ENCODE results near the gene GPR42.
"Not testable (repeated sequence)": the region's sequence is repeated elsewhere in the genome, so short reads cannot be mapped to it uniquely, and the experiment has no call there.

Gene GPR42

DNA sequence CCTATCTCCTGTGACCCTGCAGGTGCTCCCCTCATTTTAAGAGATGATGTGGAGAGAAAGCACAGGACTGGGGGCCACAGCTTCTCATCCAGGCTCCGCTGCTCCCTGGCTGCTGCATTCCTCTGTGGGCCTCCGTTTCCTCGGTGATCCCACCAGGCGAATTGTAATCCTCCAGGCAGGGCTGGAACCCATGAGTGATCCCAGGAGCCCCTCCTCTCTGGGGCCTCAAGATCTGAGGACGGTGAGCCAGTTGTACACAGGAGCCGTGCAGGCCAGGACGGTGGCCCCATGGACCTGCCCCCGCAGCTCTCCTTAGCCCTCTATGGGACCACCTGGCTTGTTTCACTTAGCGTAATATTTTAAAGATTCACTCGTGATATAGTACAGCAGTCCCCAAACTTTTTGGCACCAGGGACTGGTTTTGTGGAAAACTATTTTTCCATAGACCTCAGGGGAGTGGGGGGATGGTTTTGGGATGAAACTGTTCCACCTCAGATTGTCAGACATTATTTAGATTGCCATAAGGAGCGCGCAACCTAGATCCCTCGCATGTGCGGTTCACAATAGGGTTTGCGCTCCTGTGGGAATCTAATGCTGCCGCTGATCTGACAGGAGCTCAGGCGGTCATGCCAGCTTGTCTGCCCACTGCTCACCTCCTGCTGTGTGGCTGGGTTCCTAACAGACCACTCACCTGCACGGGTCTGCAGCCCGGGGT lies 7.0 kb upstream of the GPR42 start:
- no peak for DNase-seq (ENCODE audit: low spot score)

DNA sequence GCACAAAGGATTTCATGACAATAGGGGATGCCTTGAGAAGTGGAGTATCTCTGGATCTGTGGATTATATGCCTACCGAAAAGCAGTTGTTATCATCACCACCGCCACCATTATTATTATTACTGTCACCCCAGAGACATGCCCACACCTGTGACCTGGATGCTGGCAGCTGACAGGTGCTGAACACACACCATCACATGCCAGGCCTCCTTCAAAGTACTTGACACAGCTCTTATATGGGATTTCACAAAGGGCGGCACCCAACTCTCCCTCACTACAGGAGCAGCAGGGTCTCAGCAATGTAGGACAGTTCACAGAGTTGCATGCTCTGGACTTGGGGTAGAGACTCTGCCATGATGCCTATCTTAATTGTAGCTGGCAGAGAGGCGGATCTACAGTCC lies 5.6 kb upstream of the GPR42 start:
- DNase-seq (ENCODE audit: low spot score) = no peak

DNA sequence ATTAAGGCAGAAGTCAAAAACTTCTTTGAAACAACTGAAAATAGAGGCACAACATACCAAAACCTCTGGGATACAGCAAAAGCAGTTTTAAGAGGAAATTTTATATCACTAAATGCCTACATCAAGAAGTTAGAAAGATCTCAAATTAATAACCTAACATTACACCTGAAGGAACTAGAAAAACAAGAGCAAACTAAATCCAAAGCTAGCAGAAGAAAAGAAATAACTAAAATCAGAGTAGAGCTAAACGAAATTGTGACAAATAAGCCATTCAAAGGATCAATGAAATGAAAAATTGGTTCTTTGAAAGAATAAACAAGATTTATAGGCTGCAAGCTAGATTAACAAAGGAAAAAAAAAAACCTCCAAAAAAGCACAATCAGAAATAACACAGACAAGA lies 2.5 kb upstream of the GPR42 start:
- DNase-seq (ENCODE audit: low spot score) = no peak

DNA sequence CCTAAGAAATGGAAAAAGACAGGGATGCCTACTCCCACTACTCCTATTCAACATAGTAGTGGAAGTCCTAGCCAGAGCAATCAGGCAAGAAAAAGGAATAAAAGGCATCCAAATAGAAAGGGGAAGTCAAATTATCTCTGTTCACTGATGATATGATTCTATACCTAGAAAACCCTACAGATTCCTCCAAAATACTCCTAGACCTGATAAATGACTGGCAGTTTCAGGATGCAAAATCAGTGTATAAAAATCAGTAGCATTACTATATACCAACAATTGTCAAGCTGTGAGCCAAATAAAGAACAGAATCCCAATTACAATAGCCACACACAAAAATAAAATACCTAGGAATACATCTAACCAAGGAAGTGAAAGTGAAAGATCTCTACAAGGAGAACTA lies 1.3 kb upstream of the GPR42 start:
- no peak for DNase-seq (ENCODE audit: low spot score)

DNA sequence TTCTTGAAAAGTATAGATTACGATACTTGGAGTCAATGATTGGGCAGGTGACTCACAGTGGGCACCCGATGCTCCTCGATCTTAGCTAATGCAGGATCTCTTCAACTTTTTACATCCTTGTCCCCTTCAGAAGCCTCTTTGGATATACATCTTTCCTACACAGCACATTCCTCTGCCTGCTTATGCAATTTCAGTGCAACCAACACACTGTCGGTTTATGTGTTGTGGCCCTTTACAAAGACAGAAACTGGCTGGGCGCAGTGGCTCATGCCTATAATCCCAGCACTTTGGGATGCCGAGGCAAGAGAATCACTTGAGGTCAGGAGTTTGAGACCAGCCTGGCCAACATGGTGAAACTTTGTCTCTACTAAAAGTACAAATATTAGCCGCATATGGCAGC lies 2.6 kb downstream of the GPR42 start:
- DNase-seq (ENCODE audit: low spot score) = no peak

DNA sequence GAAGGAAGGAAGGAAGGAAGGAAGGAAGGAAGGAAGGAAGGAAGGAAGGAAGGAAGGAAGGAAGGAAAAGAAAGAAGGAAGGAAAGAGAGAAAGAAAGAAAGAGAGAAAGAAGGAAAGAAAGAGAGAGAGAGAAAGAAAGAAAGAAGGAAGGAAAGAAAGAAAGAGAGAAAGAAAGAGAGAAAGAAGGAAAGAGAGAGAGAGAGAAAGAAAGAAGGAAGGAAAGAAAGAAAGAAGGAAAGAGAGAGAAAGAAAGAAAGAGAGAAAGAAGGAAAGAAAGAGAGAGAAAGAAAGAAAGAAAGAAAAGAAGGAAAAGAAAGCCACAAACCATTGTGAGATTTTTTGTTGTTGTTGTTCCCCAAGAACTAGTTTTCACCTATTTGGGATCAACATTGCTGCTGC lies 3.2 kb downstream of the GPR42 start:
- DNase-seq (ENCODE audit: low spot score) = not testable (repeated sequence)

DNA sequence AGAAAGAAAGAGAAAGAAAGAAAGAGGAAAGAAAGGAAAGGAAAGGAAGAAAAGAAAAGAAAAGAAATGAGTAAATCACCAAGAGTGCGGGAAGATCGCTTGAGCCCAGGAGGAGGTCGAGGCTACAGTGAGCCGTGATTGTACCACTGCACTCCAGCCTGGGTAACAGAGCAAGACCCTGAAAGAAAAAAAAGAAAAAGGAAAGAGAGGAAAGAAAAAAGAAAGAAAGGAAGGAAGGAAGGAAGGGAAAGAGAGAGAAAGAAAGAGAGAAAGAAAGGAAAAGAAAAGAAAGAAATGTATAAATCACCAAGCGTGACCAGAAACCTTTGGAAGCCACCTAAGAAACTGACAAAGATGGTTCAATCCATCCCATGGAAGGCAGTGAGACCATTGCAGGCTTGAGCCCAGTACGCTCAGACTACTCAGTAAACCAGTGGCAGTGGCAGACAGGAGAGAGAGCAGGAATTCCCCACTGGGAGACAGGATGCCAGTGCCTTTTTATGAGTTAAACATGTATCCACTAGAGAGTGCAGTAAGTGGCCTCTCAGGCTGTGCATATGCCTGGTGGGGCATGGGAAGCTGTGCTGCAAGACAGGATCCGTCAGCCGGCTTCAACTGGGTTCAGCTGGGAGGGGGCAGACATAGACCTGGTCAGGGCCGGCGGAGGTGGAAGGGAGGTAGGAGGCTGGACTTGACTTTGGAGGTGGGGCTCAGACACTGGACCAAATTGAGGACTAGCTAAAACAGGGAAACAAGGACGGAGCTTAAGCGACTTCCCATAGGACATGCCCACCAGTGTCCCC lies 4.8 kb downstream of the GPR42 start:
- no peak for DNase-seq (ENCODE audit: low spot score)

DNA sequence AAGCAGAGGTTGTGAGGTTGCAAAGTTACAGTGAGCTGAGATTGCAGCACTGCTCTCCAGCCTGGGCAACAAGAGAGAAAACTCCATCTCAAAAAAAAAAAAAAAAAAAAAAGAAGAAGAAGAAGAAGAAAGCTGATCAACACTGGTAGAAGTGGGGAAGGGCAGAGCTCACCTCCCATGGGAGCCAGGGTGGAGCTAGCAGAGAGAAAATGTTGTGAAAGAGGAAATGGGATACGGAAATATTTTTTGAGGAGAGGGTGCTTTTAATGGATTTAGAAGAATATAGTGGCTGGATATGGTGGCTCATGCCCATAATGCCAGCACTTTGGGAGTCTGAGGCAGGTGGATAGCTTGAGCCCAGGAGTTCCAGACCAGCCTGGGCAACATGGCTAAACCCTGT lies 6.8 kb downstream of the GPR42 start:
- DNase-seq (ENCODE audit: low spot score) = no peak

DNA sequence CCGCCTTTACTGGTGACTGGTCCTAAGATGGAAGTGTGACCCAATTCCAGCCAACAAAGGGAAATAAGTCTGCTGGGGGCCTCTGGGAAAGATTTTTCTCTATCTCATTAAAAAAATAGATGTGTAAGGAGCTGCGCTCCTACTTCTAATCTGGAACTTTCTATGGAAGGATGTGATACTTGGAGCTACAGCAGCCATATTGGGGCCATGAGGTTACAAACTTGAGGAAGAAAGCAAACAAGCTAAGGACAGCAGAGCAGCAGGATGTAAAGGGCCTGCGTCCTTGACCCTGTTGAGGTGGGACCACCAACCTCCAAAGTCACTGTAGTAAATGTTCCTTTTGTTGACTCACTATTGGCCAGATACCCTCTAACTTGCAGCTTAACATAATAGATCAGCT lies 7.5 kb downstream of the GPR42 start:
- no peak for DNase-seq (ENCODE audit: low spot score)

DNA sequence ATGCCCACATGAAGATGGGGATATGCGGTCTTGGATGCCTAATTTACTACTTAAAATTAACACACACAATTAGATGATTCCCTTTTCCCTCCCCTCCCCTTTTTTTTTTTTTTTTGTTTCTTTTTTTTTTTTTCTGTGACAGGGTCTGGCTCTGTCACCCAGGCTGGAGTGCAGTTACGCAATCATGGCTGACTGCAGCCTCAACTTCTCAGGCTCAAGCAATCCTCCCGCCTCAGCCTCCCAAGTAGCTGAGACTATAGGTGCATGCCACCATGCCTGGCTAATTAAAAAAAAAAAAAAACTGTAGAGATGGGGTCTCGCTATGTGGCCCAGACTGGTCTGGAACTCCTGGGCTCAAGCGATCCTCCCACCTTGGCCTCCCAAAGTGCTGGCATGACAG lies 8.7 kb downstream of the GPR42 start:
- DNase-seq (ENCODE audit: low spot score) = not testable (repeated sequence)

DNA sequence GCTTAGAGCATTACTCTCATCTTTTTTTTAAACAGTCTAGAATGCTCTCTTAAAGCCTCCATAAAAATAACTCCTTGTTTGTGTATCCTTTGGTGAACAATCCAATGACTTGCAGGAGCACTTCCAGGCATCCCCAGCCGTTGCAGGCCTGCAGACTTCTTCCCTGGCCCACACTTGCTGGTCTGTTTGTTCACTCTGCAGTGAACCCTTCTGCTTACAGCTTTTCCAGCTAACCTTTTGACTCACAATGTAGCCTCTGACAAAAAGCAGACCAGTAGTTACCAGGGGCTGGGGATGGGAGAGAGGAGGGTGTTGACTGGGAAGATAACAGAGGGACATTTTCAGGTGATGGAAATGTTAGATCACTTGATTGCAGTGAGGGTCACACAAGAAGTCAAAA lies 9.1 kb downstream of the GPR42 start:
- DNase-seq (ENCODE audit: low spot score) = no peak

DNA sequence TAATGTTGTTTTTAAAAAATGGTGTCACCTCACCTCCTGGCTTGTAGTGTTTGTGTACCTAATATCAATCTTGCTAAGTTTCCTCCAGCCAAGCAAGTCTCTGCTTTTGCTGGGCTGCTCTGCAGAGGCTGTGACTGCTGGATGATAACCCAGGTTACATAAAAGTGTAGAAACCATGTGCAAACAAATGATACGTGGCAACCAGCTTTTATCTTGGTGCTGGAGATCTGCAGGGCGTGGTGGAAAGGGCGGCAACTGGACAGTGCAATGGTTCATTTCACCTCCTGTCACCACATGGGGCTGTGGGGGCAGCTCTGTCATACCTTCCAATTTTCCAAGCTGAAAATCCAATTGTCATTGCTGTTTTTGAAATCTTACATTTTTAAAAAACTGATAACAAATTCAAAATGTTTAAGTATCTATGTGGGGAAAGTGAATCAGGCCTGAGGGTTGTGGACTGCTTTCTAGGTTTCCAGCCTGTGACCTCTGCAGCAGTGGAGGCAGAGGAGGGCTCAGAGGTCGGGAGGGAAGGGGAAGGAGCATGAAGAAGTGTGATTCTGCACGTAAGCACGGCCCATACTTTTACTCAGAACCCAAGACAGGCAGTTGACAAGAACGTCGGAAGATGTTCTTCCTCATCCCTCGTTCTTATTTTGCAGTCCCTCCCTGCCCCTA lies 9.7 kb downstream of the GPR42 start:
- DNase-seq (ENCODE audit: low spot score) = no peak

DNA sequence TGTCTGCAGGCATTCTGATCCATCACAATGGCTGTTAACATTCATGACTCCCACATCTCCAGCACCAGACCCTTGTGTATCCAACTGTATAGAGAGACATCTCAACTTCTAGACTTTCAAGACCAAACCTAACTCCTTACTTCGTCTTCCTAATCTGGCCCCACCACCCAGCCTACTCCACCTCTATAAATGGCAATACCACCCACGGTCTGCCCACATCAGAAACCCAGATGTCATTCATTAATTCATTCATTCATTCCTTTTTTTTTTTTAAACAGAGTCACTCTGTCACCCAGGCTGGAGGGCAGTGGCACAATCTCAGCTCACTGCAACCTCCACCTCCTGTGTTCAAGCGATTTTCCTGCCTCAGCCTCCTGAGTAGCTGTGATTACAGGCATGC lies 10.4 kb downstream of the GPR42 start:
- no peak for DNase-seq (ENCODE audit: low spot score)

DNA sequence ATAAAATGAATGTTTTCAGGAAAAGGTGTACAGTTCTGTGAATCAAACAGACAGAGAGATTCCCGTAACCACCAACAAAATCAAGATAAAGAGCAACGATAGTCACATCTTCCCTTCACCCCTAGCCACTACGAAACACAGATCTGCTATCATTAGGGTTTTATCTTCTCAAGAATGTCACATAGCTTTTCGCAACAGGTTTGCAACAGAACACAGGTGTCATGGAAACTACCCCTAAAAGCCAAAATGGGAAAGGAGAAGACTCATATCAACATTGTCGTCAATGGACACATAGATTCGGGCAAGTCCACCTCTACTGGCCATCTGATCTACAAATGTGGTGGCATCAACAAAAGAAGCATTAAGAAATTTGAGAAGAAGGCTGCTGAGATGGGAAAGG lies 11.1 kb downstream of the GPR42 start:
- DNase-seq (ENCODE audit: low spot score) = no peak

DNA sequence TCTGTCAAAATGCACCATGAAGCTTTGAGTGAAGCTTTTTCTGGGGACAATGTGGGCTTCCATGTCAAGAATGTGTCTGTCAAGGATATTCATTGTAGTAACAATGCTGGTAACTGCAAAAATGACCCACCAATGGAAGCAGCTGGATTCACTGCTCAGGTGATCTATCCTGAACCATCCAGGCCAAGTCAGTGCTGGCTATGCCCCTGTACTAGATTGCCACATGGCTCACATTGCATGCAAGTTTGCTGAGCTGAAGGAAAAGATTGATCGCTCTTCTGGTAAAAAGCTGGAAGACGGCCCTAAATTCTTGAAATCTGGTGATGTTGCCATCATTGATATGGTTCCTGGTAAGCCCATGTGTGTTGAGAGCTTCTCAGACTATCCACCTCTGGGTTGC lies 12.7 kb downstream of the GPR42 start:
- DNase-seq (ENCODE audit: low spot score) = no peak

DNA sequence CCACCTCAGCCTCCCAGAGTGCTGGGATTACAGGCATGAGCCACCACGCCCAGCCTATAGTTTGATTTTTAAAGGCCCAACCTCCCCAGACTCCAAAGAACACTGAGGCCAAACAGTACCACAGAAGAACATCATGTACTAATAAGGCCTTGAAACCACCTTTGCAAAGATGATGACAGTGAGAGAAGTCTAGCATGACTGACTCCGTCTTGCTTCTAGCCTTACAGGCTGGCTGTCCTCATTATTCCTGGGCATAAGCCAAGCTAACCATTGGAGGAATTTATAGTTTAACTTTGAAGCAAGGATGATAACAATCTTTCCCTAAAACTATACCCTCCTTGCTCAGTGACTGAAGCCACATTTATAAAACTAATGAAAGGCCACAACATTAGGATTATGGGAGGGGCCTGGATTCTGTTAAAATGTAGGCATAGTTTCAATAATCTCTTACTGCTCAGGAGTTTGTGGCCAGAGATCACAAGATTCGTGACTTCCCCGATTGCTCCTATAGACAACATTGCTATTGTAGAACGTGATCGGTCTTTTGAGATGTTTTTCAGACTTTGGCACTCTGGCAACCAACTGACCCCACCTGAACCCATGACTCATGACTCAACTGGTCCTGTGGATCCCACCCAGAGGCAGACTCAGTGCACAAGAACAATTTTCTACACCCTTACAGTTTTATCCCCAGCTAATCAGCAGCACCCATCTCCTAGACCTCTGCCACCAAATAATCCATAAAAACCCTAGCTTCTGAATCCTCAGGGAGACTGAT lies 17.6 kb downstream of the GPR42 start:
- DNase-seq (ENCODE audit: low spot score) = no peak

DNA sequence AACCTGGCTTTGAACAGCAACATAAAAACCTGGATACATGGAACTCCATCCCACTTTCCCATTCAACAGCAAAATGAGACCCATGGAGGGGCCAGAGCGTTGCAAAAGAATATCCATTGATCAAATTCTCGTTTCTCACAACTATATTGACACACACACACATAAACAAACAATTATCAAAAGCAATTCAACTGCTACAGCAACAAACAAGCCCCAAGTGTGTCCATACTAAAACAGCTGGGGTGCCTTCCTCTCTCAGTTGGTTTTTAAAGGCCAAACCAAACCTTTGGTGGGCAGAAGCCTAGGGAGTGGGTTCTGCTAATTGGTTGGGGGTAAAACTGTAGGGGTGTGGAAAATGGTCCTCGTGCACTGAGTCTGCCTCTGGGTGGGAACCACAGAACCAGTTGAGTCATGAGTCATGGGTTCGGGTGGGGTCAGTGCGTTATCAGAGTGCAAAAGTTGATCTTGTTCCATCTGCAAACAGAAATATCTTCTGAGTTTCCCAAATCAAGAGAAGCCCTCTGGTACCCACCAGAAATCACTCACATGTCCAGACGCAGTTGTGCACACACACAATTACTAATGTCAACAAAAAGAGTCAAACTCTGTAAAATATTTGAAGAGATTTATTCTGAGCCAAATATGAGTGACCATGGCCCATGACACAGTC lies 18.5 kb downstream of the GPR42 start:
- DNase-seq (ENCODE audit: low spot score) = no peak

DNA sequence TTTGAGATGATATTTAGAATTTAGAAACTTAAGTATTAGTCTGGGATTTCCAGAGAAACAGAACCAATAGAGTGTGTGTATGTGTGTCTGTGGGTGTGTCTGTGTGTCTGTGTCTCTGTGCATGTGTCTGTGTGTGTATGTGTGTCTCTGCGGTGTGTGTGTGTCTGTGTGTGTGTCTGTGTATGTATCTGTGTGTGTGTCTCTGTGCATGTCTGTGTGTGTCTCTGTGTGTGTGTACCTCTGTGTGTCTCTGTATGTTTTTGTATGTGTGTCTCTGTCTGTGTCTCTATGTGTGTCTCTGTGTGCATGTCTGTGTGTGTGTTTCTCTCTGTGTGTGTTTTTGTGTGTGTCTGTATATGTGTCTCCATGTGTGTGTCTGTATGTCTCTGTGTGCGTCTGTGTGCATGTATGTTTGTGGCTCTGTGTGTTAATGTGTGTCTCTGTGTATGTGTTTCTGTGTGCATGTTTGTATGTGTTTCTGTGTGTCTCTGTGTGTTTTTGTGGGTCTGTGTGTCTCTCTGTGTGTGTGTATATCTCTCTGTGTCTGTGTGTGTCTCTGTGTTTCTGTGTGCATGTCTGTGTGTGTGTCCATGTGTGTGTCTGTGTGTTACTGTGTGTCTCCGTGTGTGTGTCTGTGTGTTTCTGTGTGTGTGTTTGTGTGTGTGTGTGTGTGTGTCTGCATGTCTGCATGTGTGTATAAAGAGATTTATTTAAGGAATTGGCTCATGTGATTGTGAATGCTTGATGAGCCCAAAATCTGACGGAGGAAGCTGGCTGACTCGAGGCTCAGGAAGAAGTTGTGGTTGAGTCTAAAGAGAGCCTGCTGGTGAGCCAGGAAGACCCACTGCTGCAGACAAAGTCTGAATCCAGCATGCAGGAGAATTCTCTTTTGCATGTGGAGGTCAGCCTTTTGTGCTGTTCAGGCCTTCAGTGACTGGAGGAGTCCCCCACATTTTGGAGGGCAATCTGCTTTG lies 22.2 kb downstream of the GPR42 start:
- DNase-seq (ENCODE audit: low spot score) = no peak

DNA sequence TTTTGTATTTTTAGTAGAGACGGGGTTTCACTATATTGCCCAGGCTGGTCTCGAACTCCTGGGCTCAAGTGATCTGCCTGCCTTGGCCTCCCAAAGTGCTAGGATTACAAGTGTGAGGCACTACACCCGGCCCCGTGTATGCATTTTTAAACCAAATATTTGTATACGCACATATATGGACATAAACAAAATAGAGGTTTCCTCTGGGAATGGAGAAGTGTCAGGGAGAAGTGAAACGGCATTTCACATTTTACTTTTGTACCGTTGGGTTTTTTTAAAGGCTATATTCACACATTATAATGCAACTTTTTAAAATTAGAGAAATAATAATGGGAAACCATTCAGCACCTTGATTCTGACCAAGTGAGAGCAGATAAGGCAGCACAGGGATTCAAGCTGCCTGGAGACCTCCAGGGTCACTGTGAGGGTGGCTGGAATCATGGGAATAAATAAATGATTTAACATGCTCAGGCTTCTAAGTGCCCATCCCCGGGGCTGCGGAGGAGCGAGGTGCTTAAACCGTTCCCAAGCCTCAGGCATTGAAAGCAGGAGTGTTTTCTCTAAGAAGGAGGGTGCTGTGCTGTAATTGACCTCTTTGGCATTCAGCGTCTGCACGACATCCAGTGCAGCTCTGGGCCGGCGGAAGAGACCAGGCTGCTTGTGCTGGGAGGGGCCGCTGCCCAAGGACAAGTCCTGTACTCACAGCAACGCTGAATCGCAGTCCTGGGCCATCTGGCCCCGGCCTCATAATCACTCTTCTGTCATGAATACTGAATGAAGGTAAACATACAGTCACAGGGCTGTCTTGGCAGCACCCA lies 24.7 kb downstream of the GPR42 start:
- no peak for DNase-seq (ENCODE audit: low spot score)
